HL-60/S4 (cell line): ENCODE data around the gene BORCS5.

Source experiments
- in situ Hi-C: fragments of 300-500 bp; cut with MboI; formaldehyde crosslinking; loops from 2 replicates; pipeline ENCODE4 v1.14.3; 2022; ENCODE audit warnings: low sequenced_read_pairs

The BORCS5 gene

GRCh38 chr12:12425616-12426015 is 68.7 kb downstream of the BORCS5 start:
- in situ Hi-C loops, result no loop called here

GRCh38 chr12:12427568-12427967 is 70.7 kb downstream of the BORCS5 start:
- in situ Hi-C loops, result no loop called here

- in situ Hi-C loops, result no loop called here
Observed at GRCh38 chr12:12428047-12428446, 71.2 kb downstream of the BORCS5 start.

- in situ Hi-C loops, result no loop called here
Observed at GRCh38 chr12:12428961-12429657, 72.2 kb downstream of the BORCS5 start.

- in situ Hi-C loops, result no loop called here
Observed at GRCh38 chr12:12432364-12432763, 75.5 kb downstream of the BORCS5 start.

- in situ Hi-C loops, result no loop called here
Observed at GRCh38 chr12:12433203-12433731, 76.4 kb downstream of the BORCS5 start.

GRCh38 chr12:12436831-12437345 is 80.0 kb downstream of the BORCS5 start:
- in situ Hi-C loops, result no loop called here

GRCh38 chr12:12439636-12440035 is 82.8 kb downstream of the BORCS5 start:
- in situ Hi-C loops, result no loop called here

GRCh38 chr12:12440784-12441428 is 84.0 kb downstream of the BORCS5 start:
- in situ Hi-C loops, result no loop called here

GRCh38 chr12:12441429-12441807 is 84.5 kb downstream of the BORCS5 start:
- in situ Hi-C loops, result no loop called here

- in situ Hi-C loops, result no loop called here
Observed at GRCh38 chr12:12441843-12442461, 85.1 kb downstream of the BORCS5 start.

- in situ Hi-C loops, result no loop called here
Observed at GRCh38 chr12:12442548-12443071, 85.7 kb downstream of the BORCS5 start.

GRCh38 chr12:12443431-12443878 is 86.6 kb downstream of the BORCS5 start:
- in situ Hi-C loops, result no loop called here

- in situ Hi-C loops, result no loop called here
Observed at GRCh38 chr12:12445165-12445881, 88.4 kb downstream of the BORCS5 start.

GRCh38 chr12:12445882-12446181 is 89.0 kb downstream of the BORCS5 start:
- in situ Hi-C loops, result no loop called here

GRCh38 chr12:12446786-12447185 is 89.9 kb downstream of the BORCS5 start:
- in situ Hi-C loops, result no loop called here

GRCh38 chr12:12447236-12447635 is 90.4 kb downstream of the BORCS5 start:
- in situ Hi-C loops, result no loop called here

- in situ Hi-C loops, result no loop called here
Observed at GRCh38 chr12:12447837-12448236, 91.0 kb downstream of the BORCS5 start.

GRCh38 chr12:12449533-12450025 is 92.7 kb downstream of the BORCS5 start:
- in situ Hi-C loops, result no loop called here

- in situ Hi-C loops, result no loop called here
Observed at GRCh38 chr12:12450043-12450471, 93.2 kb downstream of the BORCS5 start.

GRCh38 chr12:12451098-12451497 is 94.2 kb downstream of the BORCS5 start:
- in situ Hi-C loops, result no loop called here
